Heart left ventricle (tissue), 13 donors: ENCODE data around the gene KRT7.

ENCODE experiments used
- CTCF ChIP-seq, 12 donors: fragments of 200-600 bp; sonication (generic) in 4 of 12; IDR thresholded peaks; one replicate each; pipeline versions ENCODE4 v1.5.0 to v1.8.0; 2018 to 2022; ENCODE audit warnings: antibody characterized with exemption in 12 of 12, mild to moderate bottlenecking in 5 of 12
- POLR2A ChIP-seq, 2 donors: fragments of 450-650 bp; IDR thresholded peaks; one replicate each; pipeline ENCODE4 v1.6.1; 2017; ENCODE audit warnings: antibody characterized with exemption in 2 of 2, mild to moderate bottlenecking in 2 of 2, moderate library complexity in 2 of 2
- donor health status: ischemic (EF 13 %, LVEDD 7.1; RV severe dilation, severe dysfunction).
- donor health status: DM: no; HTN: yes; CAD: no.
- donor health status: DM: no; HTN: no; CAD: no.
- donor health status: ischemic (EF 25% LVEDD 6.9; RV normal size, moderate dysfunction).
- donor health status: ischemic (EF 25% LVEDD 5.7; RV mildly dilated, moderate dysfunction).
- donor health status: ischemic (EF 35%, LVEDD 5.7; RV mildly dilated, moderate dysfunction).
- donor health status: nonischemic (EF 11% LVEDD 7.7; RV severe dilation, severe dysfunction).
- donor health status: DM: yes; HTN: yes; CAD: no.
- donor health status: PGD.
- donor health status: ischemic (EF 29% LVEDD 5.4; RV normal size, mild dysfunction).
- donor health status: nonischemic (EF 23%, LVEDD 6.1; RV moderate dilation, normal function).

GRCh38 chr12:52254180-52254964 is 21.3 kb downstream of the KRT7 start:
- TF ChIP-seq CTCF (IDR thresholded peaks at IDR 0.05) (no peak), POLR2A (IDR thresholded peaks at IDR 0.05) (no peak)
